ENCODE results near the gene LAMC2. TPM values are rescaled to one million over a fixed set of nuclear protein-coding genes. Genes with fewer than 3 reads are reported as not detected.

The LAMC2 gene
- 13.8 to 20.1 TPM (median 14.5 TPM) in 3 replicates for total RNA-seq
- long read RNA-seq, full-length matches to known transcripts, result 18 of 35 reads
- long read RNA-seq, partial matches to known transcripts, result 7 of 35 reads
- long read RNA-seq, other reads (novel, unspliced or antisense), result 10 of 35 reads

GRCh38 chr1:183185941-183186490, at the start of gene LAMC2:
Gene LAMC2 (plus strand): TSS chr1:183186264. CDS start chr1:183186353, 89 bp downstream.
- H3K27me3 Mint-ChIP-seq (ENCODE audit: low read depth), result no peaks in the 10 kb centered on the region

DNA sequence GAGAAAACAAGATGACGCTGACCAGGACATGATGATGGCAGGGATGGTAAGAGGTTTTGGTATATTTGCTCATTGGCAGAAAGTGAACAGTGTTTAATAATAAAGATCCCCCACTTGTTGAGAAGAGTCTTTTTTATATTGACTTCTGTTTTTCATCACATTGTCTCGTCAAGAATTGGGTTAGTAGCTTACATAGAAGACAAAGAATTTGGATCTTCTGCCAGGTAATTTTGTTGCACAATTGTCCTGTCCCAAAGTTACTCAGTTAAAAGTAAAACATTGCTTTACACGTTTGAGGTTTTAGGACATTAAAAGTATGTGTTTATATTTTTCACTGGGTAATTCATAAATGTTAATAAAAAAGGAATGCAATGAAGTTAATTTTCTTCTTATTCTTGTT, 48.3 kb upstream of the LAMC2 start:
- Mint-ChIP-seq H3K36me3 (ENCODE audit: low read depth) (peaks cover 68% of the 10 kb centered on the region), H3K4me1 (ENCODE audit: low read depth) (peaks cover 23% of the 10 kb centered on the region), H3K9me3 (ENCODE audit: low read depth) (no peaks in the 10 kb centered on the region), H3K27me3 (ENCODE audit: low read depth) (no peaks in the 10 kb centered on the region), H3K4me3 (ENCODE audit: unreplicated experiment) (no peak overlapping the region), H3K27ac (ENCODE audit: unreplicated experiment) (no peak overlapping the region)
- TF ChIP-seq CTCF (IDR thresholded peaks at IDR 0.05), result no peak
- no peak for DNase-seq (ENCODE audit: low spot score)

More at GRCh38 chr1:183185941-183186490, at the start of gene LAMC2:
- no peak for DNase-seq (ENCODE audit: low spot score)
- no peaks in the 10 kb centered on the region for H3K36me3 Mint-ChIP-seq (ENCODE audit: low read depth)
- H3K4me3 Mint-ChIP-seq (ENCODE audit: unreplicated experiment), result peak within 1 kb of the TSS; percentile 72
- no peaks in the 10 kb centered on the region for H3K9me3 Mint-ChIP-seq (ENCODE audit: low read depth)
- H3K4me1 Mint-ChIP-seq (ENCODE audit: low read depth), result peaks cover 29% of the 10 kb centered on the region
- TF ChIP-seq CTCF (IDR thresholded peaks at IDR 0.05), result peak; percentile 76
- peak within 1 kb of the TSS; percentile 61 for H3K27ac Mint-ChIP-seq (ENCODE audit: unreplicated experiment)

- peaks cover 70% of the 10 kb centered on the region for H3K36me3 Mint-ChIP-seq (ENCODE audit: low read depth)
- no peak for TF ChIP-seq CTCF (IDR thresholded peaks at IDR 0.05)
- H3K9me3 Mint-ChIP-seq (ENCODE audit: low read depth), result no peaks in the 10 kb centered on the region
- H3K4me3 Mint-ChIP-seq (ENCODE audit: unreplicated experiment), result no peak overlapping the region
- no peak overlapping the region for H3K27ac Mint-ChIP-seq (ENCODE audit: unreplicated experiment)
- H3K4me1 Mint-ChIP-seq (ENCODE audit: low read depth), result peaks cover 23% of the 10 kb centered on the region
- no peak for DNase-seq (ENCODE audit: low spot score)
- no peaks in the 10 kb centered on the region for H3K27me3 Mint-ChIP-seq (ENCODE audit: low read depth)
Observed at GRCh38 chr1:183138301-183138700, 47.8 kb upstream of the LAMC2 start.

DNA sequence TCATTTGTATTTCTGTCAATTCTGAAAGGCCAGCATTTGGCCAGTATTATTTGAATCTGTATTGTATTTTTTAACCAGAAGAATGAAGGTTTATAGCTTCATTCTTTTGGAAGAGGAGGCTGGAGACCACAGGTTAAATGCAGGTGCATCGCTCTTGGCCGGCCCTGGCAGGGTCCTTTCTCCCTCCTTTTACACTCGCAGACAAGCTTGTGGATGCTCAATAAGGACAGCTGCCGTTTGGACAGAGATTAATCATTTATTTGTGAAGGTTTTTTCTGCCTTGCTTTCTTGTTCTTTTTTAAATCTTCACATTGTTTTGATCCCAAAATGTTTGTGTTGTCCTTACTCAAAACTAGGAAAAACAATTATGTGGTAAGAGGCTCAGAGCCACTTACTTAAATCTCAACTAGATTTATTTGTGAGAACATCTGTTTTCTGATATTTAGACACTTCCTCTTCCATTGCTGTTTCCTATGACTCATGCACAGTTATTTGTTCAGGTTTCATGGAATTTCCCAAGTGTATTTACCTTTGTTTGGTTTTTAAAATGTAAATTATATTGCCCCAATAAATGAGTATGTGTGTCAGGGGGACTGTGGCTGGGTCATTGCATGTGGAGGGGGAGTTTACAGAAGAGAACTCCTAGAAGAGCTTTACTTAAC, 46.7 kb upstream of the LAMC2 start:
- peaks cover 22% of the 10 kb centered on the region for H3K4me1 Mint-ChIP-seq (ENCODE audit: low read depth)
- peaks cover 63% of the 10 kb centered on the region for H3K36me3 Mint-ChIP-seq (ENCODE audit: low read depth)
- no peaks in the 10 kb centered on the region for H3K9me3 Mint-ChIP-seq (ENCODE audit: low read depth)
- H3K4me3 Mint-ChIP-seq (ENCODE audit: unreplicated experiment), result no peak overlapping the region
- no peaks in the 10 kb centered on the region for H3K27me3 Mint-ChIP-seq (ENCODE audit: low read depth)
- no peak for TF ChIP-seq CTCF (IDR thresholded peaks at IDR 0.05)
- DNase-seq (ENCODE audit: low spot score), result no peak
- peak overlapping the region; percentile 77 for H3K27ac Mint-ChIP-seq (ENCODE audit: unreplicated experiment)

DNA sequence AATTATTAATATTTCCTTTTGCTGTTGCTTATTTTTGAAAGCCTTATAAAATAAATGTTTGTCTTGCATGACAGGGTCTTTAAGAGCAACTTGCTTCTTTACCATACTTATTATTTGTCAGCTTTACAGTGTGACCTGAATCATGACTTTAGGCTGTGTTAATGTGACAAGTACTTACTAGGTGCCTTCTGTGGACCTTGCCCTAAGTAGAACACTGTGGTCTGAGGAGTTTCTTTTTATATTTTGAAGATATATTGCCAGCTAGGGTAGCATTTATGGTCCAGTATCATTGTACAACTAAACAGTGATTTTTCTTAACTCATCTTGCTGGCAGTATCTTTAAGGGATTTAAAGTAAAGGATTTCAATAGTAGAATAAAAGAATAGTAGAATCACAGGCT, 45.4 kb upstream of the LAMC2 start:
- Mint-ChIP-seq H3K27ac (ENCODE audit: unreplicated experiment) (no peak overlapping the region), H3K4me3 (ENCODE audit: unreplicated experiment) (no peak overlapping the region), H3K4me1 (ENCODE audit: low read depth) (peaks cover 13% of the 10 kb centered on the region), H3K36me3 (ENCODE audit: low read depth) (peaks cover 58% of the 10 kb centered on the region), H3K9me3 (ENCODE audit: low read depth) (no peaks in the 10 kb centered on the region), H3K27me3 (ENCODE audit: low read depth) (no peaks in the 10 kb centered on the region)
- DNase-seq (ENCODE audit: low spot score), result no peak
- no peak for TF ChIP-seq CTCF (IDR thresholded peaks at IDR 0.05)
